GM19025 (cell line): Measurements from ENCODE around the gene CDK4.
A peak's percentile ranks its signal among the peaks of the same experiment; 100 is the strongest.

Experiments used
- ATAC-seq: cut with Tn5 transposase; IDR thresholded peaks from one replicate; pipeline ENCODE4 v1.9.1; 2021; ENCODE audit warnings: mild to moderate bottlenecking, low read depth, moderate library complexity; ENCODE audit not compliant: unreplicated experiment

CDK4 gene

GRCh38 chr12:57758552-57759359 lies 6.6 kb upstream of the CDK4 start:
- no peak for ATAC-seq

GRCh38 chr12:57757771-57758170 lies 5.7 kb upstream of the CDK4 start:
- no peak for ATAC-seq

GRCh38 chr12:57756406-57757341 lies 4.6 kb upstream of the CDK4 start:
- ATAC-seq, result no peak

GRCh38 chr12:57755454-57756372 lies 3.6 kb upstream of the CDK4 start:
- no peak for ATAC-seq

GRCh38 chr12:57755194-57755453 lies 3.0 kb upstream of the CDK4 start:
- no peak for ATAC-seq

GRCh38 chr12:57754411-57755193 lies 2.5 kb upstream of the CDK4 start, which contains the start of gene MARCHF9:
Gene MARCHF9 (plus strand): TSS chr12:57755103. CDS start chr12:57755529, 426 bp downstream.
- peak; percentile 23 for ATAC-seq

GRCh38 chr12:57753756-57754337 lies 1.7 kb upstream of the CDK4 start:
- no peak for ATAC-seq

- ATAC-seq, result no peak
These were observed 524 bp upstream of the CDK4 start for GRCh38 chr12:57752668-57753000.

- no peak for ATAC-seq
These were observed 700 bp downstream of the CDK4 start for GRCh38 chr12:57751432-57751787.

GRCh38 chr12:57750561-57751431 lies 1.3 kb downstream of the CDK4 start:
- no peak for ATAC-seq

GRCh38 chr12:57749061-57749460 lies 3.0 kb downstream of the CDK4 start:
- ATAC-seq, result no peak

- ATAC-seq, result no peak
These were observed 6.1 kb downstream of the CDK4 start for GRCh38 chr12:57746025-57746424.

- no peak for ATAC-seq
These were observed 6.6 kb downstream of the CDK4 start for GRCh38 chr12:57745485-57745881.

GRCh38 chr12:57744777-57745484 lies 7.2 kb downstream of the CDK4 start, which contains the start of gene TSPAN31:
Gene TSPAN31 (plus strand): TSS chr12:57745039. CDS start chr12:57745155, 116 bp downstream.
- peak; percentile 75 for ATAC-seq

- peak; percentile 33 for ATAC-seq
These were observed 7.8 kb downstream of the CDK4 start for GRCh38 chr12:57744194-57744776.

- no peak for ATAC-seq
These were observed 8.3 kb downstream of the CDK4 start for GRCh38 chr12:57743769-57744168.

GRCh38 chr12:57741844-57742738 lies 10.0 kb downstream of the CDK4 start:
- ATAC-seq, result peak; percentile 43
